KG1 (cell line): ENCODE results near the gene EVC.

Experiments
- DNase-seq: peaks from one replicate; lab custom pipeline; 2025; lab: John Stamatoyannopoulos, UW

EVC gene

DNA sequence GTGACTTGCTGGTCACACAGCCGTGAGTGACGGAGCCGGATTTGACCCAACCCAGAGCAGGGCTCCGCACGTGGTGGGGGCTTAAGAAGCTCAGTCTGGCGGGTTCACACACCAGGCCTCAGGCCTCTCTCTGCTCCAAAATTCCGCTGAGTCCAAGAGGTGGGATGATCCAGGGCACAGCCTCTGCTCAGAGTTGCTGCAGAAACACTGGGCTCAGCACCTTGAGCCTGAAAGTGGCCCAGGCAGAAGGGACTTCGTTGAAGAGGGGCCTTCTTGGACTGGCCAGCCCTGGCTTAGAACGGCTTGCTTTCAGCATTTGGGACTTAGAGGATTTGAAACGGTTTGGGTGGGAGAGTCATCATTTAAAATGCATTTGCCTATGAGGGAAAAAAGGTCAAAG, 21.2 kb downstream of the EVC start:
- DNase-seq = no peak

DNA sequence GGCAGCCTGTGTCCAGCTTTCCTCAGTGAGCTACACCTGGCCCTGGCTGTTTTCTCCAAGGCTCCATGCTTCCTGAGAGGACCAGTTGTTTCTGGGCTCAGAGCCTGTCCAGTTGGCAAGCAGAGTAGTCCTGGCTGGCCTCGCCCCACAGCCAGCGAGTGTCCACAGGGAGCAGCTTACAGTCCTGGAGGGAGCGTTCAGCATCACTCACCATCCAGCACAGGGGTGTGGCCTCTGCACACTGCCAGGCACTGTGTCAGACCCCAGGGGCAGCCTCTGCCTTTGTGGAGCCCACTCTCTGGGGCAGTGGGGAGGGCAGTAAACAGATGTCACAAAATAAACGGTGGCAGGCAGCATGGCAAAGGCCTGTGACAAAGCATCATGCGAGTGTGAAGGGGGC, 23.9 kb downstream of the EVC start:
- no peak for DNase-seq

DNA sequence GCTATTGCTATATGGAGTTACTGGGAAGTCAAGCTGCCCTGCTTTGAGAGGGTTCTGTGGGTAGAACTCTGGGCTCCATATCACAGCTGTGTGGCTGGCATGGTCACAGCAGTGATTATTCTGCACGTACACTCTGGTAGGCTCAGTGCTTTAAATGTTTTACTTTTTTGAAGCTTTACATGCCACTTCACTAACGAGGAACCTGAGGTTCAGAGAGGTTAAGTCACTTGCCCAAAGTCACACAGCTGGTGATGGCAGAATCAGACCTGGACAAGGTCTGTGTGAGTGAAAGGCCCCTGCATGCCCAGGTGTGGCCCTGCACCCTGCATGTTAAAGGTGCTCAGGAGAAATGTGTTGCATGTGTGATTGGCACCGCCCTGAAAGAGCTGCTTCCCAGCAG, 24.5 kb downstream of the EVC start:
- DNase-seq = no peak

DNA sequence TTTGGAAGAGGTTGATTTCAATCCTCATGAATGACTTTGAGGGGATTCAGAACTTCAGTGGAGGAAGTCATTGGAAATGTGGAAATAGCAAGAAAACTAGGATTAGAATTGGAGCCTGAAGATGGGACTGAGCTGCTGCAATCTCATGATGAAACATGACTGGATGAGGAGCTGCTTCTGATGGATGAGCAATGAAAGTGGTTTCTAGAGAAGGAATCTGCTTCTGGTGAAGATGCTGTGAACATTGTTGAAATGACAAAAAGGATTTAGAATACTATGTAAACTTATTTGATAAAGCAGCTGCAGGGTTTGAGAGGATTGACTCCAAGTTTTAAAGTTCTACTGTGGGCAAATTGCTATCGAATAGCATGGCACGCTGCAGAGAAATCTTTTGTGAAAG, 27.1 kb downstream of the EVC start:
- no peak for DNase-seq

DNA sequence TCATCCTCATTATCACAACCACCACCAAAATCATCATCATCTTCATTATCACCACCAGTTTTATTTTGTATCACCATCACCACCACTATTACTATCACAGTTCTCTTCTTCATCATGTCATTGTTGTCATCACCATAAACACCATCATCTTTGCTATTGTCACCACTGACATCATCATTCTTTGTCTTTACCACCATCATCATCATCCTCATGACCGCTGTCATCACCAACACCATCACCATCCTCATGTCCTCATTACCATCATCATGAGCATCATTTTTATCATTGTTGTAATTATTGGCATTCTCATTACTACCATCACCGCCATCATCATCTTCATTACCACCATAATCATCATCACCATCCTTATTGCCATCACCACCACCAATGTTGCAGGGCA, 31.4 kb downstream of the EVC start:
- no peak for DNase-seq

DNA sequence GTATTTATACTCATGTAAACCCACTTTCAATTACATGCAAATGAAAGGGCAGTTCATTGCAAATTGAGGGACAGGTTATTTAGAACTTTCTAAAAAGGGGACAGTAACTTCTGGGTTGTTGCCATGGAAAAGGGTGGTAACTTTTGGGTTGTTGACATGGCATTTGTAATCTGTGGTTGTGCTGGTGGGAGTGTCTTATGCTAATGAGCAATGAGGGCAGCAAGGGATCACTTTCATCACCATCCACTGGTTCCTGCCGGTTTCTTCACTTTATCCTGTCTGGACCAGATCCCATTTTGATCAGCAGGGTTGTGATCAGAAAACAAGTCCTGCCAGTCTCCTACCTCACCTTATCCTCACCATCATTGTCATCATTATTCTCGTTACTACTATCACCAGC, 32.0 kb downstream of the EVC start:
- DNase-seq = no peak

DNA sequence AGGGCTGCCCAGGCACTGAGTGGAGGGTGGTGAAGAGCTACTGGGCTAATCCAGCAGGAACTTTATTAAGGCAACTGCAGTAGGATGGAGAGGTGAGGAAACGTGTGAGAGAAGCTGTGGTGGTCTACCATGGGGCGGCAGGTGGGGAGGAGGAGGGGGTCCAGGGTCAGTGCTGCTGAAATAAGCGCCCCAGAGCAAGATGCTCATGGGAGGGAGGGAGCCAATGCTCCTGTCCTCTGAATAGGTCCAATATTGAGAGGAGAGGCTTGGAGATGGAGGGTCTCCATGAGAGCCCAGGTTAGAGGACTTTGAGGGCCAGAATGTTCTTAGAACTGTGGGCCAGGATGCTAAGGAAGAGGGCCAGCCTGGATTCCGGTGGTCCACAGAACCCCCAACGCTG, 35.2 kb downstream of the EVC start:
- no peak for DNase-seq

DNA sequence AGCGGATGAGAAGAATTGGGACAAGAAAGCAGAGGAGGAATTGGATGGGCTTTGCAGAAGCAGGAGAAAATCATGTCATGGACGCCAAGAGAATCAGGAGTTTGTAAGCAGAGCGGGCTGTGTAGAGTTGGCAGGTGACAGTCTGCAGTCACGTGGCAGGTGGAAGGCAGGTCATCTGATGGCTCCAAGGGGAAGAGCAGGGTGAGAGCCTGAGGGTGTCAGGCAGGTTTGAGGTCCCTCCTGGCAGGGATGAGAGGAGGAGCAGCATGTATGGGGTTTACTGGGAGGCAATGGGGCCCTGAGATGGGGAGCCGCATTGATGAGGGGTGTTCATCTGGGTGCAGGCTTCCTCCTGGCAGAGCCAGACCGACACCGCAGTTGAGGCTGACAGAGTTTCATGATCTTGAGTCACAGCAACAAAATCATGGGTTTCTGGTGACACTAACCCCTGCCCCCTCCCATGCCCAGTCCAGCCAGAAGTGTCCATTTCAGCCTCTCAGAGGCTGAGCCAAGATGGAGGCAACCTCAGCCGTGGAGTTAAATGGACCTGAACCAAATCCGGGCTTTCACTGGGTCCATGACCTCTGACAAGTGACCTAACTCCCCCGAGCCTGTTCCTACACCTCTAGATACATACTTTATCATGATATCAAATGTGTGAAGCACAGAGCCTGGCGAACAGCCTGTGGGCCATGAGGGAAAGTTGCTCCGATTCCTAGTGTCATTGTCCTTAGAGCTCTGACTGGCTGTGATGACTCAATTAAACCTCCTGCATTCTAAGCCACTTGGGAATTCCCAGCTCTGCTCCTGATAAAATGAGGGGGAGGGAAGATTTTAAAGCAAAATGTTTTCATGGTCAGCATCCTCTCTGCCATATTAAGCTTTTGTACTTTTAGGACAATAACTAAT, 36.1 kb downstream of the EVC start:
- no peak for DNase-seq

DNA sequence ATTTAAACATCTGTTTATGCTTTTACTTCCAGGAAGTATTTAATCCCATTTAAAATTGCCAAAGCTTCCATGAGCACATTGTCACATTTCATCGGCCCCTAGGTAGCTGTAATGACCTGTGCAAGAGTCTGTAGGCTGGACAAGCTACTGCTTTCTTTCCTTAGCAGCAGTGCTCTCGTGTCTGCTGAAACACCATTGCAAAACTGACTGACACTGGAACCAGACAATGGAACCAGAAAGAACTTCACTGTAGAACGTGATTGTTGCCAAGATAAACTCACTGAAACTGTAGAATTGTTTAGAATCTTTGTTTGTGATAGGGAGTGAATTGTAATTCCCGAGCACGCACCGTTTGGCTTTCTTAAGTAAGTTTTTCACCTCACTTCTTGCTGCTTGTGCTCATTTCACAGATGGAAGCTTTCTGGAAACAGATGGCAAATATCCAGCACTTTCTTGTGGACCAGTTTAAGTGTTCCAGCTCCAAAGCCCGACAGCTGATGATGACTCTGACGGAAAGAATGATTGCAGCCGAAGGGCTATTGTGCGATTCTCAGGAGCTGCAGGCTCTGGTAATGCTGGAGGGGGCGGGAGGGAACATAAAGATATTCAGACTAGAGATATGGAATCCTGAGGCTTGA, 36.9 kb downstream of the EVC start:
- DNase-seq = no peak

DNA sequence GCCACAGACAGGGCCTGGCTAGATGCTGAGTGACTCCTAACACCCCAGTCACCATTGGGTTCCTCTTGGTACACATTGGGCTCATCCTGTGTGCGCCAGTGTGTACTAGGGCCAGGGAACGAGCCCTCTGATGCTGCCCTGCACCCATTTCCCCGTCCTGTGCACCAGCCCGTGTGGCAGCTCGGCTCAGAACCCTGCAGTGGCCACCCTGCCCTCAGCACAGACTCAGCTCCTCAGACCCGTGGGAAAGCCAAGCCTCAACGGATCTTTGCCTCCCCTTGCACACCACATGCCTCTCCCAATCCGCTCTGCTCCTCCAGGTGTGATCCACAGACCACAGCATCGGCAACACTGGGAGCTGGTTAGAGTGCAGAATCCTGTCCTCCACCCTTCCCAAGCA, 38.6 kb downstream of the EVC start:
- DNase-seq = no peak

DNA sequence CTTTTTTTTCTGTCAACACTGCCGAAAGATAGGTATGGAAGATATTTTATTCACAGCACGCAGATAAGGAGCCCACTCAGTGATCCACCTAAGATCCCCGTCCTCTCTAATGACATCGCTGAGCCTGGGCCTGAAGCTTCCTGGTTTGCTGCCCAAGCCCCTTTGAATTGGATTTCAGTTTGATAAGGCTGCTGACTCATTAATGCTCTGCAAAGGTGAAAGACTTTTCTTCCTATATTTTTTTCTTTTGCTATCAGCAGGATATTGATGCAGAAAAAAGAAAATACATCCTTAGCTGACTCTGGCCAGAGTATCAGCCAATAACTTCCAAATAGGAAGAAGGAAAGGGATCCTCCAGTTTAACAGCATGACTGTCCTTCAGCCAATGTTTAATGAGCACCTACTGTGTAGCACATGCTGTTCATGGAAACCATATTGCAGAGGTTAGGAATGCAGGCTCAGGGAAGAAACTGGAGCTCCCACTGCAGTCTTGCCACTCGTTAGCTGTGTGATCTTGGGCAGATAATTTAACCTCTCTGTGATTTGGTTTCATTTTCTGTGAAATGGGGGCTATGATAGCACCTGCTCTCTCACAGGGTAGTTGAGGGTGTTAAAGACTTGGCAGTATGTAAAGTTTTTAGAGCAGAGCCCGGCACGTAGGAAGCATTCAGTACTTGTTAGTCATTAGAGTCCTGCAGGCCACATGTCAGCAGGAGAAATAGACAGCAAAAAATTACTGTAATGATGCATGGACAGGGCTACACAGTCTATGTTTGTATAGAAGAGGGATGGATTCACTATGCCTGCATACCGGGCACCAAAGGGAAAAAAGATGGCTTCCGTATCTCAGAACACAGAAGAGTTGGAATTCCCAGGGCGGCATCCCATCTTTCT, 39.3 kb downstream of the EVC start:
- DNase-seq = no peak

DNA sequence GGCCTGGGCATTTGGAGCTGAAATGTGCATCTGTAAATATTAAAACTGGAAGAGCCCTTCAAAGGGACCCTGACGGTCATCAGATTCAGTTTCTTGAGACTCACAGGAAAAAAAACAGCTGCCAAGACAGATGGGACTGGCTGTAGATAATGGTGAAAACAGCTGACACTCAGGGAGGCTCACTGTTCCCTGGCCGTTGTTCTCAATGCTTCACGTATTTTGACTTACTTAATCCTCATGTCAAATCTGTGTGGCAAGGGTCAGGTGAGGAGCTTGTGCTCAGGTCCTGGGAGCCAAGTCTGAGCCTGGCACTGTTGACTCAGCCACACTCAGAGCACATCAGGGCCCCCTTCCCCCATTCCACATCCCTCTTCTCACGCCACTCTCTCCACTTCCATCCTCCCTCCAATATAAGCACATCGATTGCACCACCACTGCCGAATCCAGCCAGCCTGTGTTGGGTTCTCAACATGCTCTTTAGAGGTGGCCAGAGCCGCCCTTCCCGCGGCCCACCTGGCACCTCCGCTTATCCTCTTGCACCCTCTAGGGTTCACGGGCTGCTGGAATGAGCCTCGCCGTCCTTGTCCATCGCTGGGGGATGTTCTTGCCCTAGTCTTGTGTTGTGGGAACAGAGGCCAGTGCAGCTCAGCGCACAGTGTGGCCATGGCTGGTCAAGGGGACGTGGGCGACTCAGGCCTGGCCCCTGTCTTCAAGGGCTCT, 40.1 kb downstream of the EVC start:
- no peak for DNase-seq

DNA sequence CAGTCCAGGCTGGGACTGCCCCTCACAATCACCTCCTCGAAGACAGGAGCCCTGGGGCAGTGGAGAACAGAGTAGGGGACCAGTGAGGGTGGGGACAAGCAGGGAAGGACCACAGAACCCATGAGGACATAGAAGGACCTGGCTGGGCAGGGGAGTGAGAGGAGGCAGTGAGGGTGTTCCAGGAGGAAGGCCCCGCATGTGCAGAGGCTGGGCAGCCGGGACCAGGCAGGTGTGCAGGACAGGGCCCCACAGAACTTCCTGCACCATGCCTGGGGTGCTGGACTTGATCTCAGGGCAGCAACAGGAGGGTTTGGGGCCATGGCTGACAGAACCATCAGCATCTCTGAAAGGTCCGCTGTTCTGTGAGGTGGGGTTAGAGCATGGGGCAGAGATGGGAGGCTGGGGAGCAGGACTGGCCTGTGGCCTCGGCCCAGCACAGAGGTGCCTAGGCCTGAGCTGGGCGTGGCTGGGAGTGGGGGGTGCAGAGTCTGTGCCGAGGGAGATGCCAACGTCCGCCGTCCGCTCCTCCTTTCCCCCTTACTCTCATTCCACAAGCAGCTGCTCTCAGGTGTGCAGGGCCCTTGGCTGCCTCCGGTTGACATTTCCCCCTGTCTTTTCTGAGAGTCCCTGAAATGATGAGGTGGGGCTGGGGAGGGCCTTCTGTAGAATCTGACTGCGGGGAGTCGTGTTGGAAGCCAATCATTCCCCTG, 40.8 kb downstream of the EVC start:
- no peak for DNase-seq

DNA sequence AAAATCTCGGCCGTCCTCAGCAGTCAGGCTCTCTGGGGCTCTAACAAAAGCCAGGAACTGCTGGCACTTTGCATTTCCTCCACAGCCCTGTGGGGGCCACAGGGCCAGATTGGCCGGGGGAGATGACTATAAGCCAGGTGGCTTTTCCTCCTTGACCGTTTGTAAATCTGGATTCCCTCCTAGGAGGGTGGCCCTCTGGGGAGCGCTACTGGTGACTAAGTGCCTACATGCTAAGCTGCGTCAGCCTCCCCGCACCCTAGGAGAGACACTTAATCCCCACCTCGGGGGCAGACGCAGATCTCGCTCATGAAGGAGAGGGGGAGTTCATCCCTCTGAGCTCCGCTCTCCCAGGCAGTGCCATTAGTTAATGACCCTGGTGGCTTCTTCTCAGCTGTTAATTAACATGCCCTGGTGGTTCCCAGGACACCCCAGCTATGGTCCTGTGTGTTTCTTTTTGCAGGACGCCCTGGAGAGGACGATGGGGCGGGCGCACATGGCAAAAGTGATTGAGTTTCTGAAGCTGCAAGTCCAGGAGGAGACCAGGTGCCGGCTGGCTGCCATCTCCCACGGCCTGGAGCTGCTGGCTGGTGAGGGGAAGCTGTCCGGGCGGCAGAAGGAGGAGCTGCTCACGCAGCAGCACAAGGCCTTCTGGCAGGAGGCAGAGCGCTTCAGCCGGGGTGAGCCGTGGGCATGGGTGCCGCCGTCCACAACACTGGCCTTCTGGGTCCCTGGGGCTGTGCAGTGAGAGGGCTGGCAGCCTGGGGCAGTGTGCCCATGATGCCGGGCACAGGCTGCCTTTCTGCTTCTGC, 41.6 kb downstream of the EVC start:
- DNase-seq = no peak

DNA sequence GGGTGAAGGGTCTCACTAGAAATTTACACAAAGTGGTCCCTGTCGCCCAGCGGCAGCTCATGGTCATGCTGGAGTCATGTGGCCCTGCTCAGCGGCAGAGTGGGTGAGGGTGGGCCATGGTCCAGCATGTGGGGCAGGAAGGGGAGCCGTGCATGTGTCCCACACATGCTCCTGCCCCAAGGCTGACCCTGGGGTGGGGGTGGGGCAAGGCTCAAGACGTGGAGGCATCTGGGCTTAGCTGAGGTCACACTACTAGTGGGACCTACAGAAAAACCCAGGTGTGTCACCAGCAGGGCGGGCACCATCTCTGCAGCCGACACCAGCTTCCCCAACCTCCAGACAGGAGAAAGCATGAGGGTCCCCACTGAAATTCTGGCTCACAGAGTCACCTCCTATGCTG, 42.4 kb downstream of the EVC start:
- no peak for DNase-seq

DNA sequence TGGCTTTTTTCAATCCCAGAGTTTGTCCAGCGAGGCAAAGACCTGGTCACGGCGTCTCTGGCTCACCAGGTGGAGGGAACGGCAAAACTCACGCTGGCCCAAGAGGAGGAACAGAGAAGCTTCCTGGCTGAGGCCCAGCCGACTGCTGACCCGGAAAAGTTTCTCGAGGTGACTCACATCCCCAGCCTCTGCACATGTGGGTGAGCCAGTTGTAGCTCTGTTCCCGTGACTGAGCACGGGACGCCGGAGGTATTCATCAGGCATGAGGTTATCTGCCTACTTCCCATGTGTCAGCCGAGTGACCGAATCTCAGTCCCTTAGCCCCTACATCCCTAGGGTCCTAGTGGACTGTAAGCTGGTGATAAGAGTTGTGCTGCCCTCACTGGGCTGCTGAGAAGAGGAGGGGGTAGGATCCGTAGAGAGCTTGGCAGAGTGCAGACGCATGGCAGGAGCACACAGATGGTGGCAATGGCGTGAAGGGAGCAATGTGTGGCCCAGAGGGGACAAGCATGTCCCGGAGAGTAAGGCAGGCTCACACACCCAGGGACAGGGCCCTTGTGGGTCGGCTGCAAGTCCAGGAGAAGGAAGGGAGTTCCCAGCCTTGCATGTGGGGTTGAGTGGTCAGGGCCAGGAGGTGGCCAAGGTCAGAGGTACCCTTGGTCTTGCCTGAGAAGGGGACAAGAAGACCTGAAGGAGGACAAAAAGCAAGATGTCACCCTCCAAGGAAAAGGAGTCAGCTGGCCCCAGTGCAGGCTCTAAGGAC, 42.9 kb downstream of the EVC start:
- no peak for DNase-seq

DNA sequence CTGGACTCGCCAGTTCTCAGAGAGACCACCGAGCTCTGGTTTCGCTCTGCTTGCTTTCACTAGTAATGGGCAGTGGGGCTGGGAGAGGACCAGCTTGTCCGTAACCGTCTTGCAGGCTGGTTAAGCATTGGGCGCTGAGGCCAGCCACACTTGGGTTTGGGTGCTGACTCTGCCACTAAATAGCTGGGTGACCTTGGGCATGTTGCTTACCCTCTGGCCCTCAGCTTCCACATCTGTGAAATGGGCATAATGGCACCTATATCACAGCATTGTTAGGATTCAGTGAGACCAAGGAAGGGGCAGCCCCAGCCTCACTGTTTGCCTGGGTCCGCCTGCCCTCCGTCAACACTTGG, 43.5 kb downstream of the EVC start:
- no peak for DNase-seq

DNA sequence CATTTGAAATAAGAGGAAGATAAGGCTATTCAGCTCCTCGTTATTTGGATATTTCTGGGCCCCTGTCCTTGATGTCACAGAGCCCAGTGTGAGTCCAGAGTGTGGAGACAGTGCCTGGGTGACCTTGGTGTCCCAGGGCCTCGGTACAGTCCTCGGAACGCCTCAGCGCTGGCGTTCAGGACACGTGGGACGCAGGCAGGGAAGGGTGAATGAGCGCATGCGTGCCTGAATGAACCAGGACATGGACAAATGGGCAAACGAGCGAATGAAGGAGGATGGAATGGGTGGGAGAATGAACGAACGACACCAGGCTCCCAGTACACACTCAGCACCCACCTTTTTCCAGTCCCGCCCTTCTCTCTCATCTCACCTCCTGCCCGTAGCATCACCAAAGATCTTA, 44.2 kb downstream of the EVC start:
- DNase-seq = no peak

DNA sequence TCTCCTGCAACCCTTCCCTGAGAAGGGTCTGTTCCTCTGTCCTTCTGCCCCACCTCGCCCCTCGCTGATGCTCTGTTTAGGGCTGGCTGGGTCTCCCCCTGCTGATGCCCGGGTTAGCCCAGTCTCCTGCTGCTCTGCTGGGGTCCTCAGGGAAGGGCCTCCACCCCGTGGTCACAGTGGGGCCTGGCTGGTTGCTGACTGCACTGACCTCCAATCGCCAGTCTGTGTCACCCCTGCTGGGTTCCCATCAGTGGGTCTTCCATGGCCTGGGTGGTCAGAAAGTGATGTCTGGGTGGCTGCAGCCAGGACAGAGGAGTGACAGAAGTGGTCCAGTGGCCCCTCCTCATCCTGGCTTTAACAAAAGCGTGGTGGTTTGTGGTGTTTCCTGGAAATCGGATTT, 44.7 kb downstream of the EVC start:
- DNase-seq = no peak

DNA sequence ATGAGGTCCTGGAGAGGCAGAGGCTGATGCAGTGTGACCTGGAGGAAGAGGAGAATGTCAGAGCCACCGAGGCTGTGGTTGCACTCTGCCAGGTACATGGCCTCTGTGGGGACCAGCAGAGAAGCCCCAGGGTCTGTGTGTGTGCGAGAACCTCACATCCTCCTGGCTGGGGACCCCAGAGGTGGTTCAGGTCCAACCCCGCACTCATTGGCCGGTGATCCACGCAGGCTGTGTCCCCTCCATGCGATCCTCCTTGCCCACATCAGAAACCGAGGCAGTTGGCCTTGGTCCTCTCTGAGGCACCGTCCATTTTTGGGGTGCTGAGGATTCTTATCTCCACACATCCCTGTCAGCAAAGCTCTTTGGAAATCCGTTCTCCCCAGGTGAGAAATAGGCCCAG, 45.3 kb downstream of the EVC start:
- DNase-seq = no peak
